ENCODE measurements around the gene LAD1. TPM values are rescaled to one million over a fixed set of nuclear protein-coding genes. Genes with fewer than 3 reads are reported as not detected.

LAD1 gene
- polyA plus RNA-seq, 1 donor from 2014 or later, result not detected

GRCh38 chr1:201408176-201408833, 9.2 kb upstream of the LAD1 start:
- peak; percentile 75 for TF ChIP-seq SMC3 (conservative IDR thresholded peaks at IDR 0.05; ENCODE audit: poor library complexity)
- TF ChIP-seq EZH2 (IDR thresholded peaks at IDR 0.05; ENCODE audit: borderline replicate concordance, insufficient read depth, low read length, poor library complexity, severe bottlenecking), result no peak
- peak; percentile 70 for TF ChIP-seq CTCF (IDR thresholded peaks at IDR 0.05; ENCODE audit: poor library complexity, severe bottlenecking)
- peak; percentile 56 for TF ChIP-seq RAD21 (conservative IDR thresholded peaks at IDR 0.05)
- Histone ChIP-seq H3F3A (ENCODE audit: insufficient read depth, low read length, poor library complexity, severe bottlenecking) (no peaks in the 10 kb centered on the region), H3K9me2 (ENCODE audit: insufficient read depth, low read length) (no peaks in the 10 kb centered on the region), H3K4me2 (ENCODE audit: low read length) (no peak overlapping the region), H3K9ac (ENCODE audit: low read length) (no peak overlapping the region), H3K9me3 (ENCODE audit: low read length) (no peaks in the 10 kb centered on the region), H3K36me3 (ENCODE audit: insufficient read depth, low read length) (no peaks in the 10 kb centered on the region), H2AFZ (ENCODE audit: low read depth, low read length) (no peak overlapping the region), H3K4me3 (ENCODE audit: low read length) (no peak overlapping the region), H3K27ac (ENCODE audit: low read length) (no peak overlapping the region), H3K79me2 (replicated peaks; ENCODE audit: insufficient read depth, low read length) (no peaks in the 10 kb centered on the region), H3K27me3 (ENCODE audit: insufficient read depth, low read depth, low read length) (no peaks in the 10 kb centered on the region), H4K20me1 (ENCODE audit: insufficient read depth) (no peaks in the 10 kb centered on the region)

GRCh38 chr1:201406831-201407406, 7.8 kb upstream of the LAD1 start:
- Histone ChIP-seq H3F3A (ENCODE audit: insufficient read depth, low read length, poor library complexity, severe bottlenecking) (no peaks in the 10 kb centered on the region), H3K9ac (ENCODE audit: low read length) (no peak overlapping the region), H3K27ac (ENCODE audit: low read length) (no peak overlapping the region), H3K27me3 (ENCODE audit: insufficient read depth, low read depth, low read length) (peaks cover 1% of the 10 kb centered on the region), H3K9me2 (ENCODE audit: insufficient read depth, low read length) (no peaks in the 10 kb centered on the region), H3K79me2 (replicated peaks; ENCODE audit: insufficient read depth, low read length) (no peaks in the 10 kb centered on the region), H3K36me3 (ENCODE audit: insufficient read depth, low read length) (no peaks in the 10 kb centered on the region), H2AFZ (ENCODE audit: low read depth, low read length) (no peak overlapping the region), H3K4me3 (ENCODE audit: low read length) (no peak overlapping the region), H3K4me2 (ENCODE audit: low read length) (no peak overlapping the region), H3K9me3 (ENCODE audit: low read length) (no peaks in the 10 kb centered on the region), H4K20me1 (ENCODE audit: insufficient read depth) (no peaks in the 10 kb centered on the region)
- TF ChIP-seq EZH2 (IDR thresholded peaks at IDR 0.05; ENCODE audit: borderline replicate concordance, insufficient read depth, low read length, poor library complexity, severe bottlenecking) (no peak), RAD21 (conservative IDR thresholded peaks at IDR 0.05) (no peak), CTCF (IDR thresholded peaks at IDR 0.05; ENCODE audit: poor library complexity, severe bottlenecking) (no peak), TAF1 (IDR thresholded peaks at IDR 0.05; ENCODE audit: low read depth) (no peak), MXI1 (conservative IDR thresholded peaks at IDR 0.05; ENCODE audit: poor library complexity, severe bottlenecking) (no peak)

- Histone ChIP-seq H3K9me3 (ENCODE audit: low read length) (no peaks in the 10 kb centered on the region), H3K4me3 (ENCODE audit: low read length) (no peak overlapping the region), H3K36me3 (ENCODE audit: insufficient read depth, low read length) (no peaks in the 10 kb centered on the region), H3K4me2 (ENCODE audit: low read length) (no peak overlapping the region), H4K20me1 (ENCODE audit: insufficient read depth) (no peaks in the 10 kb centered on the region), H3F3A (ENCODE audit: insufficient read depth, low read length, poor library complexity, severe bottlenecking) (no peaks in the 10 kb centered on the region), H2AFZ (ENCODE audit: low read depth, low read length) (no peak overlapping the region), H3K9me2 (ENCODE audit: insufficient read depth, low read length) (no peaks in the 10 kb centered on the region), H3K27ac (ENCODE audit: low read length) (no peak overlapping the region), H3K27me3 (ENCODE audit: insufficient read depth, low read depth, low read length) (peaks cover 16% of the 10 kb centered on the region), H3K9ac (ENCODE audit: low read length) (no peak overlapping the region), H3K79me2 (replicated peaks; ENCODE audit: insufficient read depth, low read length) (no peaks in the 10 kb centered on the region)
- TF ChIP-seq EP300 (conservative IDR thresholded peaks at IDR 0.05; ENCODE audit: poor library complexity, severe bottlenecking), result no peak
- no peak for TF ChIP-seq REST (IDR thresholded peaks at IDR 0.05; ENCODE audit: borderline replicate concordance)
- no peak for TF ChIP-seq MXI1 (conservative IDR thresholded peaks at IDR 0.05; ENCODE audit: poor library complexity, severe bottlenecking)
- no peak for TF ChIP-seq RAD21 (conservative IDR thresholded peaks at IDR 0.05)
- TF ChIP-seq TAF1 (IDR thresholded peaks at IDR 0.05; ENCODE audit: low read depth), result no peak
Measured at GRCh38 chr1:201405484-201405831, 6.3 kb upstream of the LAD1 start.

Measured in neural cell (in vitro differentiated cells).